HFF-Myc (cell line): Measurements from ENCODE around the gene SLC1A3.

Source experiments
- DNase-seq: peaks from one replicate; pipeline ENCODE4 v3.0.0-alpha.2; 2011; ENCODE audit warnings: low read depth; ENCODE audit errors: extremely low read depth
- H3K4me3 ChIP-seq: replicated peaks from 2 replicates; pipeline ENCODE4 v1.5.1; 2011; ENCODE audit warnings: low read depth, mild to moderate bottlenecking, control low read depth, low read length
- TF ChIP-seq, protein P1 (sequence below): IDR thresholded peaks from 2 replicates; pipeline ENCODE4 v1.5.1; 2012; ENCODE audit warnings: mild to moderate bottlenecking, low read depth, low read length, control low read depth; ENCODE audit errors: missing control alignments

Gene SLC1A3

DNA sequence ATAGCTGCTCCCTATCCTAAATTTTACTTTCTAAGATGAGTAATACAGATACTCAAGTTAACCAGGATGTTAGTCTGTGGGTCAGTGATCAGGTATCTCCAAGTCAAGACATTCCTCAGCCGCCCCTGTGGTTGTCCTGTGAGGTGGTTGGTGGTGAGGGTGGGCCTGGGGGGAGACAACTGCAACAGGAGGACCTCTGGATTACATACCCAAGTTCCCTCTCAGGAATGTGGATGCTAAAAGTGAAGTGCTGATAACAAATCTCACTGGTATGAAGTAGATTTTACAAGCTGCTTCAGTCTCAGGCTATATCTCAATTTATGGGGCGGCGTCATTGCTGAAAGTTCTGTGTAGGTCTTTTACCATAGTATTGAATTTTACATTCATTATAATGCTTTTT lies 38.3 kb downstream of the SLC1A3 start:
- DNase-seq, result no peak
- TF ChIP-seq, protein P1, sequence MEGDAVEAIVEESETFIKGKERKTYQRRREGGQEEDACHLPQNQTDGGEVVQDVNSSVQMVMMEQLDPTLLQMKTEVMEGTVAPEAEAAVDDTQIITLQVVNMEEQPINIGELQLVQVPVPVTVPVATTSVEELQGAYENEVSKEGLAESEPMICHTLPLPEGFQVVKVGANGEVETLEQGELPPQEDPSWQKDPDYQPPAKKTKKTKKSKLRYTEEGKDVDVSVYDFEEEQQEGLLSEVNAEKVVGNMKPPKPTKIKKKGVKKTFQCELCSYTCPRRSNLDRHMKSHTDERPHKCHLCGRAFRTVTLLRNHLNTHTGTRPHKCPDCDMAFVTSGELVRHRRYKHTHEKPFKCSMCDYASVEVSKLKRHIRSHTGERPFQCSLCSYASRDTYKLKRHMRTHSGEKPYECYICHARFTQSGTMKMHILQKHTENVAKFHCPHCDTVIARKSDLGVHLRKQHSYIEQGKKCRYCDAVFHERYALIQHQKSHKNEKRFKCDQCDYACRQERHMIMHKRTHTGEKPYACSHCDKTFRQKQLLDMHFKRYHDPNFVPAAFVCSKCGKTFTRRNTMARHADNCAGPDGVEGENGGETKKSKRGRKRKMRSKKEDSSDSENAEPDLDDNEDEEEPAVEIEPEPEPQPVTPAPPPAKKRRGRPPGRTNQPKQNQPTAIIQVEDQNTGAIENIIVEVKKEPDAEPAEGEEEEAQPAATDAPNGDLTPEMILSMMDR, result no peak
- H3K4me3 ChIP-seq, result no peak overlapping the region

DNA sequence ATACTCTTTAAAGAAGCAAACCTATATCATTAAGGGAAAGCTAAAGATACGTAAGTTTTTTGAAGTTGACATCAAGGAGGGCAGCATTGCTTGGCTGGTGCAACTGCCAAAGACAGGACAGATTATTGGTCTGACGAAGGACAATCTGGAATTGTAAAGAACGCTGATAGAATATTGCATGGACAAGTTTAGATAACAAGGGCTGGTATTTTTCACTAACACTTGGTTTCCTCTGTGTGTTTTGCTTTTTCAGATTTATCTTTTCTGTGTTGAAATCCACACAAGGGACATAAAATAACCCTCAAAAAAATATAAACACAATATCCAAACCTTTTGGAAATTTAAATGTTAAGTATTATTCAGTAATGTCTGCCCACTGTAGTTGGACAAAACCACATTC lies 39.7 kb downstream of the SLC1A3 start:
- TF ChIP-seq, protein P1, result no peak
- no peak for DNase-seq
- H3K4me3 ChIP-seq, result no peak overlapping the region

DNA sequence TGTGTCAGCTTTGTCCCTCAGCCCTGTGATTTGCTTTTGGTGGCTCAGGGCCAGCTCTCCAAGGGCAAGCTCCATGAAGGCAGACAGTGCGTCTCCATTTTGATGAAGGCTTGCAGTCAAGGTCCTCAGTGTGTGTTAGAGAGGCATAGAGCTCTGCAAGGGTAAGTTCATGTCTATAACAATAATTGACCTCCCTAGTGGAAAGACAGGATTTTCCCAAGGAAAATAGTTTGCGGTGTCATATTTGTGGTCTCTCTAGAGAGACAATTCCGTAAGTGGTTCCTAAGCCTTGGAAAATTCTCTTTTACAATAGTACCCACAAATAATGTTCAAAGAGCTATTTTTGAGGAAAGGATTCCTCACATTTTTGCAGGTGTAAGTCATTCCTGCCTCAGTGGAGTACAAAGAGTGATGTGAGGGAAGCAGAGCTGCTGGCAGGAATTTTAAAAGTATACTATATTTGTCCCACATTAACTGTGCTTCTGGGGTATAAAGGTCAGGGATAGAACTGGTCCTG lies 40.2 kb downstream of the SLC1A3 start:
- H3K4me3 ChIP-seq, result no peak overlapping the region
- TF ChIP-seq, protein P1, result no peak
- no peak for DNase-seq

DNA sequence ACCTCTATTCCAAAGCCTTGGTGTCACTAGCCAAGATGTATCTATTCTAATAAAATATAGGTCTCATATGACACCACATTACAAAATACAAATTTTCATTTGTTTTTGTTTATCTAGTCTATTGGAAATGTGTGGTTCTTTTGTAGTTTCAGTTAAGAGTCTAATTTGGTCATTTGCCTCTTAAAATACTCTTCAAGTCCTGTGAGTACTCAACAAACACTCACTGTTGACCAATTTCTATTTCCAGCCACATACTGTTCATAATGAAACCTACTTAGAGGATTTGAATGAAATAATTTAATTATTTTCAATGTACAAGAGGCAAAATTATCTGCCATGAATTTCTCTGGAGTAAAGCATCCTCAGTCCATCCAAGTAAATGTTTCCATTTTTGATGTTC lies 40.6 kb downstream of the SLC1A3 start:
- TF ChIP-seq, protein P1, result no peak
- no peak overlapping the region for H3K4me3 ChIP-seq
- DNase-seq, result no peak

DNA sequence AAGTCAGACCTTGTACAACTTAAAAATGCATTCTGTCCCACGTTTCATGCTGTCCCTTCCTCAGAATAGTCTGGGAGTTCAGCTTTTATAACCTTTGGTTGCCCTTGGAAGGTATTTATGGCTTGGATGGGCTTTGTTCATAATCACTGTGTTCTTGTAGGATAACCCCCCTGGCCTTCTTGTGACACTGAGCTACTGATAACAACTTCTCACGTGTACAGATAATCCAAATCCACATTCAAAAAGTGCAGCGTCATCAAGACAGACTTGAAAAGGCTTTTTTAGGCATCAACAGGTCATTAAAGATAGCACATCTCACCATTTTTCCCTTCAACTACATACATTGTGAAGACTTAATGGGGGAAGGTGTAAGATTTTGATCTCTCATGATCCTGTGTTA lies 42.0 kb downstream of the SLC1A3 start:
- H3K4me3 ChIP-seq, result no peak overlapping the region
- no peak for DNase-seq
- TF ChIP-seq, protein P1, result no peak

DNA sequence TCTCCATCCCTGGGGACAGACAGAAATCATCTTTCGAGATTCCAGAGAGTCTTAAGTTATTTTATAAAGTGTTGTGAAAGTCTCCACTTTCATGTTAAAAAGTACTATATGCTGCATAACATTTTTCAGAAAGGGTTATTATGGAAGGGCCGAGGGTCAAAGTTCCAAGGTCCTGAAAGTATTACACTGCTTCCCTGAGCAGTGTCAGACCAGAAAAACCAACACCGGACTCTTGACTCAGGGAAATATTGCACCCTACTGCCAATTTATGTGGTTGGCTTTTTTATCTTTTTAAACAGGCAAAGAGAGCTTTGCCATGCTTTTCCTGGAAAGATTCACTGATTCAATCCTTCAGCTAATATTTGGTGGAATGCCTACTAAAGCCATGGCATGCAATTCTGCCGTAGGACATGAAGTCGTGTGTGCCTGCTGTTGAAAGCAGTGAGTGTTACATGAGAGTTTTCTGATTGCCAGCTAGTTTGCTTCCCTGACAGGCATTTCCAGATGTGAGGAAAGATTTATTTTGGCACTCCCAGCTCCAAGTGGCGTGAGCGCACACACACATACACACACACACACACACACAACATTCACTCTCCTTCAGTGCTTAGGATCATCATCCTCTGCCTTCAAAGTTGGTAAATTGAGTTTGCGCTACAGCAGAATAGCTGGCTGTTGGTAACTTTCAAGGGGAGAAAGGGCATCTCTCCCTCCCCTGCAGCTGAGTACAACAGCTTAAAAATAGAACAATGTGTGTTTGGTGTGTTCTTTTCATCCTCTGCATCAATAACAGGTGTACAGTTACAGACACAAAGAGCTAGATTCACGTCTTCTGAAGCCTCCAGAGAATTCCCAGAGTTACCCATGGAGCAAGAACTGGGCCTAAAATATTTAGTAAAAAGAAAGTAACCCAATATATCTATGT lies 45.6 kb downstream of the SLC1A3 start:
- TF ChIP-seq, protein P1, result no peak
- H3K4me3 ChIP-seq, result no peak overlapping the region
- no peak for DNase-seq
